NCI-H2196 treated with DMSO at 0.1 percent for 48 hours (cell line): ENCODE measurements around the gene FBXO34.

ENCODE experiments used
- DNase-seq: peaks from one replicate; lab custom pipeline; 2025; ENCODE audit not compliant: unreplicated experiment; lab: John Stamatoyannopoulos, UW

Gene FBXO34

GRCh38 chr14:55271572-55272298, 514 bp downstream of the FBXO34 start:
- peak; percentile 9 for DNase-seq

GRCh38 chr14:55272387-55272786, 1.2 kb downstream of the FBXO34 start:
- no peak for DNase-seq

- no peak for DNase-seq
Observed at GRCh38 chr14:55272922-55273321, 1.7 kb downstream of the FBXO34 start.

- DNase-seq = no peak
Observed at GRCh38 chr14:55274146-55274545, 2.9 kb downstream of the FBXO34 start.

- no peak for DNase-seq
Observed at GRCh38 chr14:55274751-55275150, 3.5 kb downstream of the FBXO34 start.

GRCh38 chr14:55276736-55277135, 5.5 kb downstream of the FBXO34 start:
- DNase-seq = no peak

GRCh38 chr14:55277972-55278740, 6.9 kb downstream of the FBXO34 start:
- no peak for DNase-seq

- DNase-seq = no peak
Observed at GRCh38 chr14:55279384-55279783, 8.2 kb downstream of the FBXO34 start.

- DNase-seq = no peak
Observed at GRCh38 chr14:55281316-55281839, 10.2 kb downstream of the FBXO34 start.

GRCh38 chr14:55285048-55285652, 13.9 kb downstream of the FBXO34 start:
- no peak for DNase-seq

GRCh38 chr14:55288439-55288838, 17.2 kb downstream of the FBXO34 start:
- no peak for DNase-seq

- DNase-seq = no peak
Observed at GRCh38 chr14:55291480-55292081, 20.4 kb downstream of the FBXO34 start.

- no peak for DNase-seq
Observed at GRCh38 chr14:55294603-55295002, 23.4 kb downstream of the FBXO34 start.

- DNase-seq = no peak
Observed at GRCh38 chr14:55297611-55298499, 26.6 kb downstream of the FBXO34 start.

- DNase-seq = no peak
Observed at GRCh38 chr14:55298500-55298822, 27.2 kb downstream of the FBXO34 start.

- no peak for DNase-seq
Observed at GRCh38 chr14:55301437-55302121, 30.4 kb downstream of the FBXO34 start.

GRCh38 chr14:55302367-55303124, 31.3 kb downstream of the FBXO34 start:
- DNase-seq = no peak

- DNase-seq = no peak
Observed at GRCh38 chr14:55303125-55303499, 31.9 kb downstream of the FBXO34 start.

- no peak for DNase-seq
Observed at GRCh38 chr14:55303691-55304145, 32.5 kb downstream of the FBXO34 start.
